Measurements from ENCODE around the gene S1PR3. TPM values are rescaled to one million over a fixed set of nuclear protein-coding genes. Genes with fewer than 3 reads are reported as not detected.

The S1PR3 gene
- total RNA-seq, 1 donor from 2014 or later: 18.3 TPM

DNA sequence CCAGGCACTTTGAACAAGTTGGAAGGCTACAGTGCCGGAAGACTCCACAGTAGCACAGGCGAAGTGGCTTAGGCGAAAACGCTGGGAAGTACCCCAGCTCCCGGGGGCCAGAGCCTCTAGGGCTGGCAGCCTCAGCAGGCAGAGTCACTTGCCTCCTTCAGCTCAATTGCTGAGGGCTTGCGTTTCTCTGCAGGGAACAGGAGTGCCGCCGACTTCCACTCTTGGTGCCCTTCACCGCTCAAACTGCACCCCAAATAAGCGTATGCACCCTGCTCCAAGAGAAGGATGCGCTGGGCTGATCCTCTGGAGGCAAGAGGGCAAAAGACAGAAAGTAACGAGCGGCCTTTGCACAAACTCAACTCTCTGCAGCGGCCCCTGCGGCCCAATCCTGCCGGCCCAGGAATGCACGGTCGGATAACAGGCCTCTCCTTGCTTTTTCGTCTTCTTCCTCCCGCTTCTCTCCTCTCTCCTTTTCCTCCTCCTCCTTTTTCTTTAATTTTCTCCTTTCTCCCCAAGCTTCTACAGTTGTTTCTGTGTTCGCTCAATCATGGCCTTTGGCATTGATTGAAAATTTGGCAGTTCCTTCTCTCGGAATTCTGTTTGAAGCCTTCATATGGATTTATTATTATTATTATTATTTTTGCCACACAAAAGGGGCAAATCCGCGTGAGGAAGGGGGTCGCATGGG lies 1.1 kb upstream of the S1PR3 start:
- H3K9me3 Mint-ChIP-seq (ENCODE audit: unreplicated experiment): no peaks in the 10 kb centered on the region
- H3K4me3 Mint-ChIP-seq (ENCODE audit: unreplicated experiment): peak overlapping the region; percentile 79
- H3K36me3 Mint-ChIP-seq (ENCODE audit: low read depth, unreplicated experiment): no peaks in the 10 kb centered on the region
- peaks cover 29% of the 10 kb centered on the region for H3K4me1 Mint-ChIP-seq (ENCODE audit: unreplicated experiment)
- TF ChIP-seq CTCF (IDR thresholded peaks at IDR 0.05; ENCODE audit: unreplicated experiment): no peak
- DNase-seq (ENCODE audit: low spot score): no peak
- H3K27ac Mint-ChIP-seq (ENCODE audit: unreplicated experiment): no peak overlapping the region
- peaks cover 5% of the 10 kb centered on the region for H3K27me3 Mint-ChIP-seq (ENCODE audit: unreplicated experiment)

GRCh38 chr9:88990729-88991065 lies 571 bp upstream of the S1PR3 start:
- H3K4me1 Mint-ChIP-seq (ENCODE audit: unreplicated experiment): peaks cover 29% of the 10 kb centered on the region
- TF ChIP-seq CTCF (IDR thresholded peaks at IDR 0.05; ENCODE audit: unreplicated experiment): no peak
- H3K36me3 Mint-ChIP-seq (ENCODE audit: low read depth, unreplicated experiment): no peaks in the 10 kb centered on the region
- no peaks in the 10 kb centered on the region for H3K9me3 Mint-ChIP-seq (ENCODE audit: unreplicated experiment)
- peak overlapping the region; percentile 79 for H3K4me3 Mint-ChIP-seq (ENCODE audit: unreplicated experiment)
- peak; percentile 56 for DNase-seq (ENCODE audit: low spot score)
- H3K27me3 Mint-ChIP-seq (ENCODE audit: unreplicated experiment): peaks cover 5% of the 10 kb centered on the region
- H3K27ac Mint-ChIP-seq (ENCODE audit: unreplicated experiment): no peak overlapping the region

DNA sequence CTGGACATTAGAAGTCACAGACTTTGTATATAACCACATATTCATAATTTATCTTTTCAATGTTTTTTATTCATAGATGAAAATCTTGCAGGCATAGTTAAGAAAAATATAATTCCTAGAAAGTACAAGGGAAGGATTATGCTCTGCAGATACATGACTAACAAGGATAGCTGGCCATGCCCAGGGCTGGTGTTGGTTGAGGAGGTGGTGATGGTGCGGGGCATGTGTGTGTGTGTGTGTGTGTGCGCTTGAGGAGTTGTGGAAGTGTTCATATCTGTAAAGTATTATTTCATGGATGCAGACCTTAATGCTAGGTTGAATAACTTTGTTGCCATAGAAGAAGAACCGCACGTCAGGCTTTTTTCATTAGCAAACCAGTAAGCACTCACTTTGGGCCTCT lies 1.3 kb downstream of the S1PR3 start:
- Mint-ChIP-seq H3K36me3 (ENCODE audit: low read depth, unreplicated experiment) (peaks cover 4% of the 10 kb centered on the region), H3K4me3 (ENCODE audit: unreplicated experiment) (peak overlapping the region; percentile 93), H3K4me1 (ENCODE audit: unreplicated experiment) (peaks cover 29% of the 10 kb centered on the region), H3K27me3 (ENCODE audit: unreplicated experiment) (peaks cover 8% of the 10 kb centered on the region), H3K9me3 (ENCODE audit: unreplicated experiment) (no peaks in the 10 kb centered on the region), H3K27ac (ENCODE audit: unreplicated experiment) (no peak overlapping the region)
- DNase-seq (ENCODE audit: low spot score): no peak
- TF ChIP-seq CTCF (IDR thresholded peaks at IDR 0.05; ENCODE audit: unreplicated experiment): no peak

- TF ChIP-seq CTCF (IDR thresholded peaks at IDR 0.05; ENCODE audit: unreplicated experiment): no peak
- H3K27ac Mint-ChIP-seq (ENCODE audit: unreplicated experiment): no peak overlapping the region
- H3K4me1 Mint-ChIP-seq (ENCODE audit: unreplicated experiment): peaks cover 29% of the 10 kb centered on the region
- no peak overlapping the region for H3K4me3 Mint-ChIP-seq (ENCODE audit: unreplicated experiment)
- H3K27me3 Mint-ChIP-seq (ENCODE audit: unreplicated experiment): peaks cover 8% of the 10 kb centered on the region
- DNase-seq (ENCODE audit: low spot score): no peak
- no peaks in the 10 kb centered on the region for H3K9me3 Mint-ChIP-seq (ENCODE audit: unreplicated experiment)
- H3K36me3 Mint-ChIP-seq (ENCODE audit: low read depth, unreplicated experiment): peaks cover 4% of the 10 kb centered on the region
These were observed 2.1 kb downstream of the S1PR3 start for GRCh38 chr9:88993327-88993726.

- peaks cover 7% of the 10 kb centered on the region for H3K27me3 Mint-ChIP-seq (ENCODE audit: unreplicated experiment)
- DNase-seq (ENCODE audit: low spot score): no peak
- peaks cover 22% of the 10 kb centered on the region for H3K4me1 Mint-ChIP-seq (ENCODE audit: unreplicated experiment)
- H3K27ac Mint-ChIP-seq (ENCODE audit: unreplicated experiment): no peak overlapping the region
- H3K4me3 Mint-ChIP-seq (ENCODE audit: unreplicated experiment): no peak overlapping the region
- peaks cover 4% of the 10 kb centered on the region for H3K36me3 Mint-ChIP-seq (ENCODE audit: low read depth, unreplicated experiment)
- no peak for TF ChIP-seq CTCF (IDR thresholded peaks at IDR 0.05; ENCODE audit: unreplicated experiment)
- no peaks in the 10 kb centered on the region for H3K9me3 Mint-ChIP-seq (ENCODE audit: unreplicated experiment)
These were observed 2.7 kb downstream of the S1PR3 start for GRCh38 chr9:88993871-88994460.

All from endothelial cell (in vitro differentiated cells).